Measurements from ENCODE around the gene FBXL17.

Gene FBXL17

DNA sequence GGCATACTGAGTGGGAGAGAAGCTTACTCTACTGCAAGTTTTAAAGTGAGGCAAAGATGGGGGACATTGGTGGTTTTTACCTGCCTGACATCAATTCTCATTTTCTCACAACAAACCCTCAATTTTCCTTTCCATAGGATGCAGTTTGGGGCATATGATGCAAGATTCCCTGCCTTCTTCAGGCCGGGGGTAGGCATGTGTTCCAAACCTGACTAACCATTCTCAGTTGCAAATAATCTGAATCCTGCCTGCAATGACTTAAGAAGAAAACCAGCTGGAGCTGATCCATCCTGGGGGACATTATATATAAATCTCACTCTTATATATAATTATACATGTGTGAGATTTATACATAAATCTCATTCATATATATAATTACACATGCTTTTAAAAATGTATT is 487.5 kb downstream of the FBXL17 start:
- no peak for TF ChIP-seq POLR2AphosphoS5 (IDR thresholded peaks at IDR 0.05; ENCODE audit: low read depth, low read length)
- no peak for TF ChIP-seq TAF1 (IDR thresholded peaks at IDR 0.05; ENCODE audit: borderline replicate concordance, insufficient read depth, low read length)
- no peak for TF ChIP-seq FOXP2 (optimal IDR thresholded peaks at IDR 0.05; ENCODE audit: borderline replicate concordance, extremely low read depth, extremely low read length, insufficient read depth)
- TF ChIP-seq SIN3A (IDR thresholded peaks at IDR 0.05; ENCODE audit: borderline replicate concordance, insufficient read depth, low read length), result no peak
- TF ChIP-seq, protein P1, sequence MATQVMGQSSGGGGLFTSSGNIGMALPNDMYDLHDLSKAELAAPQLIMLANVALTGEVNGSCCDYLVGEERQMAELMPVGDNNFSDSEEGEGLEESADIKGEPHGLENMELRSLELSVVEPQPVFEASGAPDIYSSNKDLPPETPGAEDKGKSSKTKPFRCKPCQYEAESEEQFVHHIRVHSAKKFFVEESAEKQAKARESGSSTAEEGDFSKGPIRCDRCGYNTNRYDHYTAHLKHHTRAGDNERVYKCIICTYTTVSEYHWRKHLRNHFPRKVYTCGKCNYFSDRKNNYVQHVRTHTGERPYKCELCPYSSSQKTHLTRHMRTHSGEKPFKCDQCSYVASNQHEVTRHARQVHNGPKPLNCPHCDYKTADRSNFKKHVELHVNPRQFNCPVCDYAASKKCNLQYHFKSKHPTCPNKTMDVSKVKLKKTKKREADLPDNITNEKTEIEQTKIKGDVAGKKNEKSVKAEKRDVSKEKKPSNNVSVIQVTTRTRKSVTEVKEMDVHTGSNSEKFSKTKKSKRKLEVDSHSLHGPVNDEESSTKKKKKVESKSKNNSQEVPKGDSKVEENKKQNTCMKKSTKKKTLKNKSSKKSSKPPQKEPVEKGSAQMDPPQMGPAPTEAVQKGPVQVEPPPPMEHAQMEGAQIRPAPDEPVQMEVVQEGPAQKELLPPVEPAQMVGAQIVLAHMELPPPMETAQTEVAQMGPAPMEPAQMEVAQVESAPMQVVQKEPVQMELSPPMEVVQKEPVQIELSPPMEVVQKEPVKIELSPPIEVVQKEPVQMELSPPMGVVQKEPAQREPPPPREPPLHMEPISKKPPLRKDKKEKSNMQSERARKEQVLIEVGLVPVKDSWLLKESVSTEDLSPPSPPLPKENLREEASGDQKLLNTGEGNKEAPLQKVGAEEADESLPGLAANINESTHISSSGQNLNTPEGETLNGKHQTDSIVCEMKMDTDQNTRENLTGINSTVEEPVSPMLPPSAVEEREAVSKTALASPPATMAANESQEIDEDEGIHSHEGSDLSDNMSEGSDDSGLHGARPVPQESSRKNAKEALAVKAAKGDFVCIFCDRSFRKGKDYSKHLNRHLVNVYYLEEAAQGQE (IDR thresholded peaks at IDR 0.05; ENCODE audit: insufficient read depth in 1 of 2, low read depth in 2 of 2, low read length in 2 of 2), result no peak

DNA sequence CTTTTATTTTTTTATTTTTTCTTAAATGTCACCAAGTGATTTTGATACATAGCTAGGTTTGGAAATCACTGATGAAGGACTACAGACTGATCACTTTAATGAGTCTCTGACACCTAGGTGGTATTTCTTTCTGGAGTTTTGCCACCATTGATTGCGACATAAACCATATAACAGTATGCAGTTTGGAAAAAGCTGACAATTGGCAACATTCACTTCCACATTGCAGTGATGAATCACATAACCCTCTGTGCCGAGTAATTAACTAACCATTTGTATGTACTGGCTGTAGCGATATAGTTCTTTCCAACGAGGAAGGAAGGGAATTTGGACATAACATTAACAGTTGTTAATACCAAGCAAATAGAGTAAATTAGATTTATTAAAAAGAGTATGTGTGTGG is 488.3 kb downstream of the FBXL17 start:
- no peak for TF ChIP-seq SIN3A (IDR thresholded peaks at IDR 0.05; ENCODE audit: borderline replicate concordance, insufficient read depth, low read length)
- TF ChIP-seq, protein P1 (IDR thresholded peaks at IDR 0.05; ENCODE audit: insufficient read depth in 1 of 2, low read depth in 2 of 2, low read length in 2 of 2), result no peak
- TF ChIP-seq FOXP2 (optimal IDR thresholded peaks at IDR 0.05; ENCODE audit: borderline replicate concordance, extremely low read depth, extremely low read length, insufficient read depth), result no peak
- no peak for TF ChIP-seq TAF1 (IDR thresholded peaks at IDR 0.05; ENCODE audit: borderline replicate concordance, insufficient read depth, low read length)
- no peak for TF ChIP-seq POLR2AphosphoS5 (IDR thresholded peaks at IDR 0.05; ENCODE audit: low read depth, low read length)

DNA sequence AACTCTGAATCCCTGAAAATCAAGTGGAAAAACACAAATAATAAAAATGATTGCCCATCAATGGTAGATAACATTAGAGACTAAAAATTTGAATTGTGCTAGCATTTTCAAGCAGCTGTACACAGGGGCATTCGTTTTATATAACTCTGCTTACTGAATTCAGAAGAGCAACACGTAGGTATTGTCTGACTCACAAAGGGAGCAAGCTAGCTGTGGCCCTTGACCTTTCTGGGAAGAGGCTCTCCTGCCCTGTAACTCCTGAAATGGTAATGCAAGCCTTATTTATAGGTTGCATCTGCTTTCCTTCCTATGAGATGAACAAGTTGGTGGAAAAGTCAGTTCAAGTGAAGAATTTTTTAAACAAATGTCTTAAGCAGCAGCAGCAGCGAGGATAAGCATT is 492.5 kb downstream of the FBXL17 start:
- TF ChIP-seq, protein P1 (IDR thresholded peaks at IDR 0.05; ENCODE audit: insufficient read depth in 1 of 2, low read depth in 2 of 2, low read length in 2 of 2), result no peak
- TF ChIP-seq POLR2AphosphoS5 (IDR thresholded peaks at IDR 0.05; ENCODE audit: low read depth, low read length), result no peak
- no peak for TF ChIP-seq FOXP2 (optimal IDR thresholded peaks at IDR 0.05; ENCODE audit: borderline replicate concordance, extremely low read depth, extremely low read length, insufficient read depth)
- TF ChIP-seq TAF1 (IDR thresholded peaks at IDR 0.05; ENCODE audit: borderline replicate concordance, insufficient read depth, low read length), result no peak
- TF ChIP-seq SIN3A (IDR thresholded peaks at IDR 0.05; ENCODE audit: borderline replicate concordance, insufficient read depth, low read length), result no peak

DNA sequence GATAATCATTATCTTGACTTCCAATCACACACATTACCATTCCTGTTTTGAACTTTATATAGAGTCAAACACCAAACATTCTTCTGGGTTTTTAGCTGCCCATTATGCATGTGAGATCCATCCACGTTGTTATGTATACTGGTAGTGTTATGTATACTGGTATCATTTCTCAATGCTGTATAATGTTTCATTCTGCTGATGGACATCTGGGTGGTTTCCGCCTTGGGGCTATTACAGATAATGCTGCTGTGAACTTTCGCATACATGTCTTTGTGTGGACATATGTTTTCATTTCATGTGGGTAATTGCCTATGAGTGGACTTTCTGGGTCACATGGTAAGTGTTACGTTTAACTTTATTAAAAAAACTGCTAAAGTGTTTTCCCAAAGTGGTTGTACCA is 493.4 kb downstream of the FBXL17 start:
- TF ChIP-seq TAF1 (IDR thresholded peaks at IDR 0.05; ENCODE audit: borderline replicate concordance, insufficient read depth, low read length), result no peak
- no peak for TF ChIP-seq POLR2AphosphoS5 (IDR thresholded peaks at IDR 0.05; ENCODE audit: low read depth, low read length)
- TF ChIP-seq SIN3A (IDR thresholded peaks at IDR 0.05; ENCODE audit: borderline replicate concordance, insufficient read depth, low read length), result no peak
- TF ChIP-seq FOXP2 (optimal IDR thresholded peaks at IDR 0.05; ENCODE audit: borderline replicate concordance, extremely low read depth, extremely low read length, insufficient read depth), result no peak
- TF ChIP-seq, protein P1 (IDR thresholded peaks at IDR 0.05; ENCODE audit: insufficient read depth in 1 of 2, low read depth in 2 of 2, low read length in 2 of 2), result no peak
